Right lobe of liver (tissue), 4 donors: ENCODE results near the gene DEFB127.

Experiments used
- CTCF ChIP-seq, 4 donors: fragments of 200-600 bp in 3 of 4; fragments of 450-650 bp in 1 of 4; IDR thresholded peaks; one replicate each; pipeline versions ENCODE4 v1.5.1 to v1.8.0; 2016 to 2022; ENCODE audit warnings: antibody characterized with exemption in 4 of 4, mild to moderate bottlenecking in 2 of 4
- POLR2A ChIP-seq: fragments of 450-650 bp; IDR thresholded peaks from one replicate; pipeline ENCODE4 v1.6.1; 2017; ENCODE audit warnings: antibody characterized with exemption, mild to moderate bottlenecking
- donor health status: DM: no; HTN: no; CAD: no.
- donor health status: DM: no; HTN: no; CAD: no.
- donor health status: DM: no; HTN: yes; CAD: no.

GRCh38 chr20:199996-200395 is 42.7 kb downstream of the DEFB127 start:
- TF ChIP-seq CTCF (IDR thresholded peaks at IDR 0.05) (no peak), POLR2A (no peak)
